GM18907 (cell line): ENCODE results near the gene ATP6V0B.
A peak's percentile ranks its signal among the peaks of the same experiment; 100 is the strongest.

Experiments used
- ATAC-seq: cut with Tn5 transposase; IDR thresholded peaks from one replicate; pipeline ENCODE4 v1.9.1; 2021; ENCODE audit warnings: mild to moderate bottlenecking, moderate library complexity; ENCODE audit not compliant: unreplicated experiment

ATP6V0B gene

DNA sequence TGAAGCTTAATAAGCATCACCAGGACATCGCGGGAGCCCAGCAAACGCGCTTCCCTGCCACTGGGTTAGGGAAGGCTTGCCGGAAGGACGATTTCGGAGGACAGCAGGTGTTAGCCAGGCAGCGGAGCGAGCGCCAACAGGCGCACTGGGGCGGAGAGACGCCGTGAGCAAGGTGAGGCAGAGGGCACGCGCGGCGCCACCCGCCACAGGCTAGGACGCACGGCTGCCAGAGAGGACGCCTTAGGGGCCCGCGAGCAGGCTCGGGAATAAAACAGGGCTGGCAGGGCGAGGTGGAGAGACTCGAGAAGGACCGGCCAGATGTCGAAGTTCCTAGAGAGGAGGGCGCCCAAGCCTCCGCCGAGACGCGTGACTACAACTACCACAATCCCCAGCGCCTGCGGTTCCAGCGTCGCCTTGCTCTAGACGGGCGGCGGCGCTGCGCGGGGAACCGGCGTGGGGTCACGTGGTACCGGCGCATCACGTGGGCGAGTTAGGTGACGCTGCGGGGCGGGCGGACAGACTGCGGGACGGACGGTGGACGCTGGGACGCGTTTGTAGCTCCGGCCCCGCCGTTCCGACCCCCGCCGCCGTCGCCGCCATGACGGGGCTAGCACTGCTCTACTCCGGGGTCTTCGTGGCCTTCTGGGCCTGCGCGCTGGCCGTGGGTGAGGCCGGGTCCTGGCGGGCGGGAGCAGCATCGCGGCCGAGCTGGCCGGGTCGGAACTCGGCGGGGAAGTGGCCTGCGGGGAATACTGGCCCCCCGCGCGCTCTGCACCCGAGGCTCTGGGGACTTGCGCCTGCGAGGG, at the start of gene ATP6V0B:
Gene ATP6V0B, plus strand, starts transcription at position 518 of the 806 bp plus-strand sequence. Its CDS starts 81 bp downstream, at position 599.
- ATAC-seq: peak; percentile 70

DNA sequence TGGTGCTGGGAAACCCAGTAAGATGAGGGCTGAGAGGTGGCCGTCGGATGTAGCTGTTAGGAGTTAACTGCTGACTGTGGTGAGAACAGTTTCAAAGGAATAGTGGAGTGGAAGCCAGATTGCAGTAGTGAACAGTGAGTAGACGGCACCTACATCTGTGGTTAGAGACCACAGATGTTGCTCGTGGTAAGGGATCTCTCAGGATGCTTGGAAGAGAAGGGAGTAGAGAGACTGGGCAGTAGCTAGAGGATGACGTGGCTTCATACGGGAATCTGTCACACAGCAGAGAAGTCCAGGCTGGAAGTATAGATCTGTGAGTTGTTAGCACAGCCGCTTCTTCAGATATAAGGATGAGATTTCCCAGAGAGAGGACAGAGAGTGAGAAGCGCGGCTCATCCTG, 48.9 kb upstream of the ATP6V0B start:
- no peak for ATAC-seq

DNA sequence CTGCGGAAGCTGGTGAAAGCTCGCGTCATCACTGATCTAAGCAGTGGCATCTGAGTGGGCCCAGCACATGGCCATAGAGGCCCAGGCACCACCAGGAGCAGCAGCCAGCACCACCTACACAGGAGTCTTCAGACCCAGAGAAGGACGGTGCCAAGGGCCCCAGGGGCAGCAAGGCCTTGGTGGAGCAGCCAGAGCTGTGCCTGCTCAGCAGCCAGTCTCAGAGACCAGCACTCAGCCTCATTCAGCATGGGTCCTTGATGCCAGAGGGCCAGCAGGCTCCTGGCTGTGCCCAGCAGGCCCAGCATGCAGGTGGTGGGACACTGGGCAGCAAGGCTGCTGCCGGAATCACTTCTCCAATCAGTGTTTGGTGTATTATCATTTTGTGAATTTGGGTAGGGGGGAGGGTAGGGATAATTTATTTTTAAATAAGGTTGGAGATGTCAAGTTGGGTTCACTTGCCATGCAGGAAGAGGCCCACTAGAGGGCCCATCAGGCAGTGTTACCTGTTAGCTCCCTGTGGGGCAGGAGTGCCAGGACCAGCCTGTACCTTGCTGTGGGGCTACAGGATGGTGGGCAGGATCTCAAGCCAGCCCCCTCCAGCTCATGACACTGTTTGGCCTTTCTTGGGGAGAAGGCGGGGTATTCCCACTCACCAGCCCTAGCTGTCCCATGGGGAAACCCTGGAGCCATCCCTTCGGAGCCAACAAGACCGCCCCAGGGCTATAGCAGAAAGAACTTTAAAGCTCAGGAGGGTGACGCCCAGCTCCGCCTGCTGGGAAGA, 44.4 kb upstream of the ATP6V0B start:
- ATAC-seq: no peak

DNA sequence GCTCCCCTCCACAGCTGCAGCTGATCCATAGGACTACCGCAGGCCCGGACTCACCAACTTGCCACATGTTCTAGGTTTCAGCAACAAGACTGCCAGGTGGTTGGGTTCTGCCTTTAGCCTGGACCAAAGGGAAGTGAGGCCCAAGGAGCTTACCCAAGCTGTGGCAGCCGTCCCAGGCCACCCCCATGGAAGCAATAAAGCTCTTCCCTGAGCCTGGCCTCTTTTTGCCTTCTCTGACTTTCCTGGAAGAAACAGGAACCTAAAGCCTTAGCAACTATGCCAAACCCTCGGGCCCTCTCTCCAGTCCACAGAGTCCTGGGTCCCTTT, 43.8 kb upstream of the ATP6V0B start:
- no peak for ATAC-seq

DNA sequence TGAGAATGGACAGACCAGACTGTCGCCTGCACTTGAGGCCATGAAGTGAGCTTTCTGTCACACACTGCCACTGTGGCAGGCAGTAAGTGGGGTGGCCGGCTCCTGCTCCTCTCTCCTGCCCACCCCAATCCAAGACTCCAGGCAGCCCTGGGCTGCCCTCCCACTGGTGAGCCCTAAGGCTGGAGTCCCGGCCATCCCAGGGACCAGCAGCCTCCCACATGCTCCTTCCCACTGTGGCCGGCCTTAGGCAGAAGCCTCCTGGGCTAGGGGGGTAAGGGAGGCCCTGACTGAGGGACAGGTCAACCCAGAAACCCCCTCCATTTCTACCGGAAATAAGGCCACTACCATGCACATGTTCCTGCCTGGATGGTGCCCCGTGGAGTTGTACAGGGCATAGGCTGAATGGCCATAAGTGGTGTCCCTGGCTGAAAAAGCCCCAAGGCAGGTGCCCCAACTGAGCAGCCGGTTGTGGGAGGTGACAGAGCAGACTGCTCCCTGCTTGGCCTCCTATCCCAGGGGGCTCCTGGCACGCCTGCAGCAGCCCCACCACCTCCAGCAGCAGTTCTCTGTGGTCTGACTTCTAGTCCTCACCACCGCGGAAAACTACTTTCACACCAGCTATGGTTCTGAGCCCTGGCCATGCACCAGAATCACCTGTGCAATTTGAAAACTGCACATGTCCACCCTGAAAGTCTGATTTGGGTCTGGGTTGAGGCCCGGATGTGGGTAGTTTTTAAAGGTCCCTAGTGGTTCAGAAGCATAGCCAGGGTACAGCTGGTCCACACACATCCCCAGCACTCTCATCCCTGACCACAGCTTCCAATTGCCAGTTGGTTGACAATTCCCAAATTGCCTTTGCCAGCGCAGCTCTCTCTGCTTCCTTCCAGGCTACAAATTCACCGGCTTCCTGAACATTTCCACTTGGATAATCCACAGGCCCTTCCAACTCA, 42.8 kb upstream of the ATP6V0B start:
- ATAC-seq: no peak

DNA sequence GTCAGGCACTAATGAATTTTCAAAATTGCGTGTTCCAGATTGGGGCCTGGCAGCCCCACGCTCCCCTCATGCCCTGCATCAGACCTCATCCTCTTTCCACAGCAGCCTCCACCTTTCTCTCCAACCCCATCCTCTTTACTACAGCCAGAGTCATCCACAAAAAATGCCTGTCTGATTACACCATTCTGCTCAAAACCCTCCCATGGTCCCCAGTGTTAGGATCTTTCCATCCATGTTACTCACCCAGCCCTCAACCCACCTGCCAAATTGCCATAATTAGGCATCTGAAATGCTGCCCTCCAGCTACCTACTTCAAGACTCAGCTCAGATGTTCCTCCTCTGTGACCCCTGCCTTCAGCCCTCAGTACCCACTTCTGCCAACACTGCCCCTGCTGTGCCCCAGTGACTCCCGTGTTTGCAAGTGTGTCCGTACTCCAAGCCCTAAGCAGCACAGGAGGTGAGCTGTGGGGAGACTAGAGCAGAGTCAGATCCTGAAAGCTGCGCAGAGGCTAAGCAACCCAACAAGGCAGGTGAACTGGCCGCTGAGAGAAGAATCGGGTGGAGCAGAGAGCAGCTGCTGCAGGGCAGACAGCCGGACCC, 41.9 kb upstream of the ATP6V0B start:
- ATAC-seq: no peak

DNA sequence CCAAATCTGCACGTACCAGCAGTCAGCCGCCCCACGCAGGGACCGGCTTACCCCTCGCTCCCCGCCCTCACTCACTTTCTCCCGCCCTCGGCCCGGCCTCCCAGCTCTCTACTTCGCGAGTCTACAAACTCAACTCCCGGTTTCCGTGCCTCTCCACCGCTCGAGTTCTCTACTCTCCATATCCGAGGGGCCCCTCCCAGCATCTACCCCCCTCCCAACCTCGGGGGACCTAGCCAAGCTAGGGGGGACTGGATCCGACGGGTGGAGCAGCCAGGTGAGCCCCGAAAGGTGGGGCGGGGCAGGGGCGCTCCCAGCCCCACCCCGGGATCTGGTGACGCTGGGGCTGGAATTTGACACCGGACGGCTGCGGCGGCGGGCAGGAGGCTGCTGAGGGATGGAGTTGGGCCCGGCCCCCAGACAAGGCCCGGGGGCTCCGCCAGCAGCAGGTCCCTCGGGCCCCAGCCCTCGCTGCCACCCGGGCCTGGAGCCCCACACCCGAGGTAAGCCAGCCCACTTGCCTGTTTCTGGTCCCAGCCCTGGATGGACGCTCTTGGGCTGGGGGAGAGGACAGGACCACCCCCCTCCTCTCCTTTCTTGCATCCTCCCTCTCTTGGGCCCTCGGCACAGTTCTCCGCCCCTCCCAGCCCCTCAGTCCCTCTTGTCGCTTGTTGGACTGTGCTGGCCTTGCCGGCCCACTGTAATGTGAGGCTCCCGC, 41.2 kb upstream of the ATP6V0B start, which contains the start of gene ARTN:
Gene ARTN, plus strand, starts transcription at position 416 of the 715 bp plus-strand sequence. CDS start 1,856 bp downstream, outside the sequence.
- no peak for ATAC-seq

DNA sequence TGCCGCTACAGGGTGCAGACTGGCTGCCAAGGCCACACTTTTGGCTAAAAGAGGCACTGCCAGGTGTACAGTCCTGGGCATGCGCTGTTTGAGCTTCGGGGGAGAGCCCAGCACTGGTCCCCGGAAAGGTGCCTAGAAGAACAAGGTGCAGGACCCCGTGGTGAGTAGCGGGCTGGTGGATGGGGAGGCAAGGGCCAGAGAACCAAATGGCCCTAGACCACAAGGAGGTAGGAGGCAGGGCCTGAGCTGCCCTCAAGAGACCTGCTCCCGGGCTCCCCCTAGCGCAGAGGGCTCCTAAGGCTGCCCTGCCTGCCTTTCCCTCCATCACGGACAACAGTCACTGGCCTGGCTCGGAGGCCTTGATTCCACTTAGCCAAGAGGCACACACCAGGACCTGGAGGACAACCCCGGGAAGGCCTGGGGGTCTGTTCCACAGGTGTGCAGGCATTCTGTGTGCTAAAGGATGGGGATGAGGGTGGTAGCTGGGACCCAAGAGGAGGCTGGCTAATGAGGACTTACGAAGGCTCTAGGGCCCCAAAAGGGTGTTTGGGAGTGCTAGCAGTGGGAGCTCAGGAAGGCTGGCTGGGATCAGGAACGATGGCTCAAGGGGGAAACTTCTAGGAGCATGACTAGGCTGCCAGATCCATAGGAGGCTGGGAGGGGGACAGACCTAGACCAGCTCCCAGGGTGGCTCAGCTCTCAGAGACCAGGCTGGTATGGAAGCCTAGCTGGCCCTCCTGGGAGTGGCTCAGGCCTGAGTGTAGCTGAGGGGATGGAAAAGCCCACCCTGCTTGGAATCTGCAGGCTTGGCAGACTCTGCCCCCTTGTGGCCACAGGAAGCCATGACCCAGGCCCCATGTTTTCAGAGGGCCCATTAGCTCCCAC, 40.4 kb upstream of the ATP6V0B start:
- ATAC-seq: no peak

DNA sequence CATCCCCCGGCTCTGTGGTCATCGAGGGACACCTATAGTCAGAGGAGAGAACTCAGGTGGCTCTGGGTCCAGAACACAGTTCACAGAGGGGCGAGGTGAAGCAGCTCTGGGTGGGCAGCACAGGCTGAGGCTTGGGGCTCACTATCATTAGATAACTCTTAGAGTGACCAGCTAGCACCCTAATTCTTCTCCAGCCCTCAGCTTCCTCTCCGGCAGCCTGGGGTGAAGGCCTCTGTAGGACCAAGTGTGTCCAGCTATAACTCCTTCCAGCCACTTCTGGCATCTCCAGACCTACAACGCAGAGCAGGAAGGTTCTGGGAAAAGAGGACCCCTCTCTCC, 39.8 kb upstream of the ATP6V0B start:
- ATAC-seq: no peak

DNA sequence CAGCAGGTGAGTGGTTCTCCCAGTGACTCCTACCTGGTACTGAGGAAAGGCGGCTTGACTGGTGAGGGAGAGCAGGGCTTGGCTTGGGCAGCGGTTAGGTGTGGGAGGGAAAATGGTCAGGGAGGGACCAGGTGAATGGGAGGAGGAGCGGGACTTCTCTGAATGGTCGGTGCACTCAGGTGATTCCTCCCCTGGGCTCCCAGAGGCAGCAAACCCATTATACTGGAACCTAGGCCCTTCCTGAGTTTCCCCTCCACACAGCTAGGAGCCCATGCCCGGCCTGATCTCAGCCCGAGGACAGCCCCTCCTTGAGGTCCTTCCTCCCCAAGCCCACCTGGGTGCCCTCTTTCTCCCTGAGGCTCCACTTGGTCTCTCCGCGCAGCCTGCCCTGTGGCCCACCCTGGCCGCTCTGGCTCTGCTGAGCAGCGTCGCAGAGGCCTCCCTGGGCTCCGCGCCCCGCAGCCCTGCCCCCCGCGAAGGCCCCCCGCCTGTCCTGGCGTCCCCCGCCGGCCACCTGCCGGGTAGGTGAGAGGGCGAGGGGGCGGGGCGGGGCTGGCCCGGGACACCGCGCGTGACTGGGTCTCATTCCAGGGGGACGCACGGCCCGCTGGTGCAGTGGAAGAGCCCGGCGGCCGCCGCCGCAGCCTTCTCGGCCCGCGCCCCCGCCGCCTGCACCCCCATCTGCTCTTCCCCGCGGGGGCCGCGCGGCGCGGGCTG, 38.9 kb upstream of the ATP6V0B start:
- ATAC-seq: no peak

DNA sequence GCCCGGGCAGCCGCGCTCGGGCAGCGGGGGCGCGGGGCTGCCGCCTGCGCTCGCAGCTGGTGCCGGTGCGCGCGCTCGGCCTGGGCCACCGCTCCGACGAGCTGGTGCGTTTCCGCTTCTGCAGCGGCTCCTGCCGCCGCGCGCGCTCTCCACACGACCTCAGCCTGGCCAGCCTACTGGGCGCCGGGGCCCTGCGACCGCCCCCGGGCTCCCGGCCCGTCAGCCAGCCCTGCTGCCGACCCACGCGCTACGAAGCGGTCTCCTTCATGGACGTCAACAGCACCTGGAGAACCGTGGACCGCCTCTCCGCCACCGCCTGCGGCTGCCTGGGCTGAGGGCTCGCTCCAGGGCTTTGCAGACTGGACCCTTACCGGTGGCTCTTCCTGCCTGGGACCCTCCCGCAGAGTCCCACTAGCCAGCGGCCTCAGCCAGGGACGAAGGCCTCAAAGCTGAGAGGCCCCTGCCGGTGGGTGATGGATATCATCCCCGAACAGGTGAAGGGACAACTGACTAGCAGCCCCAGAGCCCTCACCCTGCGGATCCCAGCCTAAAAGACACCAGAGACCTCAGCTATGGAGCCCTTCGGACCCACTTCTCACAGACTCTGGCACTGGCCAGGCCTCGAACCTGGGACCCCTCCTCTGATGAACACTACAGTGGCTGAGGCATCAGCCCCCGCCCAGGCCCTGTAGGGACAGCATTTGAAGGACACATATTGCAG, 38.2 kb upstream of the ATP6V0B start:
- ATAC-seq: no peak

DNA sequence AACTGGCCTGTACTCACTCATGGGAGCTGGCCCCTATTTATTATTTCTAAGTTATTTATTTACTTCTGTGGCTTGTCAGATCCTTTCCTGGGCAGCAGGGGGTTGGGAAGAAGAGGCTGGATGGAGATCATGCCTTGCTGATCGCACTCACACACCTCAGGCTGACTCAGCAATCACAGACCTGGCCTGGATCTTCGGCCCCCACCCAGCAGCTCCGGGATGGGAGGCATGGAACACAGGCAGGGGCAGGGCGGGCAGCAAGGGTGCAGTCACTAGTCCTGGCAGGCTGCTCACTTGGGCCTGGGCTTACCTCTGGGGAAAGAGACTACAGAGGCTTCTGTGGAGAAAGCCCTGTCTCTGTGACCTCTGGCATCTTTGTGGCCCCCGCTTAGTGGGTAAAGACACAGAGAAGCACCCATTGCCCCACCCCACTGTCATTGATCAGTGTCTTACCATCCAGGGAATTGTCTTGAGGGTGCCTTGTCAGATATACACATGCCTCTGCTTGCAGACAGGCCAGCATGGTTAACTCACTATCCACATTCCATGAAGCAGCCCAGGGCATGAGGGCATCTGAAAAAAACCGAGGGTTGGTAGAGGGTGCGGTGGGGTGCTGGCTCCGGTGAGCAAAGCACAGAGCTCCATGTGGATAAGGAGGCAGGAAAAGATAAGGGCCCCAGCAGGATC, 37.4 kb upstream of the ATP6V0B start:
- ATAC-seq: no peak

DNA sequence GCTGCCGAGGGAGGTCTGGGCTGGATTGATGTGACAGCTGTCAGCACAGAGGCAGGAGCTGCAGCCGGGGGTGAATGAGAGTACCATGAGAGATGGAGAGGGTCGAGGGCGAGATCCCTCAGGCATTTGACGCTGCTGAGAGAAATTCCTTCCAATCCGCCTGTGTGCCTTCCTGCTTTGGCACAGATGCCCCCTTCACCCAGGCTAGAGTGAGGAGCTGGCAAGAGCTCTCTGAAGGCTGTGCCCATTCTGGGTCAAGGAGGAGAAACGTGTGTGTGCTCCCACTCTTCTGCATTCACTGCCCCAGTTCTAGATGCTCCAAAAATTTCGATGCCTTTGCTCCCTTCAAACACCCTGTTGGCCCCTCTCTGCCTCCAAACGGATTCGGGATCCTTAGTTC, 36.4 kb upstream of the ATP6V0B start:
- no peak for ATAC-seq

DNA sequence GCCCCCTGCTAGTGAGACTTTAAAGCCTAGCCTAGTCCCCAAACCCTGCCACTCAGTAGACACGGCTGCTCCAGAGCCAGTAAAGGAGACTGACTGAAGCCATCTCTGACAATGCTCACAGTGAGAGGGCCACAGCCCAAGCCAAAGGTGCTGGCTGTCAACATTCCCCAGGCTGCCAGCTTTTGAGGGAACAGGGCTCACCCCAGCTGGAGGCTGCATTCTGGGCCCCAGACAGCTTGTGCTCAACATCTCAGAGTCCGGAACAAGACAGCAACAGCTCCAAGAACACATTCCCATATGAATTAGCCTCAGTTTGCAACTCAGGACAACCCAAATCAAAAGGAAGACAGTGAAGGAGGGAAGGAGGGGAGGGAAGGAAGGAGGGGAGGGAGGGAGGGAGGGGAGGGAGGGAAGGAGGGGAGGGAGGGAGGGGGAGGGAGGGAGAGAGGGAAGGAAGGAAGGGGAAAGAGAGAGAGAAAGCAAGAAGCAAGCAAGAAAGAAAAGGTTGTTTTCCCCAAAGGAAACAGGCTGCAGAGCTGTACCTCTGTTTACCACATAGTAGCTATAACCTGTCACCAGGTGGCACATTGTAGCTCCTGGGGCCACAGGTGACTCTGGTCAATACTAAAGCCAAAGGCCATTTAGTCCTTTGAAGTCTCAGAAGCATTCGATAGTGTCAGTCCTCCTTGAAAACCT, 35.7 kb upstream of the ATP6V0B start:
- no peak for ATAC-seq

DNA sequence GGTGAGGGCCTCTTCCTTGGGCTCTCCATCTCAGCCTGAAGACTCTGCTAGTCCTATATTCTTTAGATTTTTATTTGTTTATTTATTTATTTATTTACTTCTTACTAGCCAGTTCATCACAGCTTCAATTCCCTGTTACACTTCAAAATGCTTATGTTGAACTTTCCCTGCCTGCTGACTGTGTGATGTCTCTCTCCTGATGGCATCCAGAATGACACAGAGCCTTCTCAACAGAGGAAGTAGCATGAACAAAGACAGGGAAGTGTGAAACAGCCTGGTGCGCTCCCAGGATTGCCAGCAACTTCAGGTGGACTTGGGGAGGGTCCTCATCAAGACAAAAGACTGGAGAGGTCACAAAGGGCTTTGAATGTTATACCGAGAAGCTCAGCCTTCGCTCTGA, 32.3 kb upstream of the ATP6V0B start:
- ATAC-seq: no peak

DNA sequence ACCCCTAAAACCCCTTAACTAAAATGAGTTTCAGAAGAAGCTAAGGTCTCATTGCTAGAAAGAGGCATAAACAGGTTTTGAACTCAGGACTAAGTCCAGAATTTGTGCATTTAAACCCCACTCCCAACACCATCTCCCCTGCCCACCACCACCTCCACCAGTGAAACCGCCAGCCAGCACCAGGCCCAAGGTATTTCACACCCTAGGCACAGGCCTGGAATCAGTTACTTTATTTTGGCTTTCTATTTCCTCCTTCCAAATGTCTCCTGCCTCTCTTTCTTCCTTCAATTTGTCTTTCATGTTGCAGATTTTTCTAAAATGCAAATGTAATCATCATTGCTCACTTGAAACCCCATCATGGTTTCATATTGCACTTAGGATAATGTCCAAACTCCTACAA, 29.9 kb upstream of the ATP6V0B start:
- no peak for ATAC-seq
